Keratinocyte (primary cell): ENCODE results near the gene EHBP1. TPM values are rescaled to one million over a fixed set of nuclear protein-coding genes. Genes with fewer than 3 reads are reported as not detected.

Experiments used
- DNase-seq: peaks from one replicate; pipeline ENCODE4 v3.0.0-alpha.2; 2011; ENCODE audit warnings: low read depth, missing footprints, low spot score
- FAIRE-seq: peaks from 2 replicates; lab custom pipeline; 2011; peaks lifted over from hg19 to GRCh38; lab: Jason Lieb, UNC
- H2AFZ ChIP-seq: 2 replicates; pipeline ENCODE4 v1.6.0; 2012; ENCODE audit warnings: low read length, control low read depth, inconsistent platforms; ENCODE audit not compliant: control insufficient read depth
- H3K27ac ChIP-seq: 2 replicates; pipeline ENCODE4 v1.5.1; 2011; ENCODE audit warnings: low read length; ENCODE audit not compliant: control insufficient read depth, insufficient read depth
- H3K27me3 ChIP-seq: 3 replicates; pipeline ENCODE4 v1.6.0; 2011; ENCODE audit warnings: low read length; ENCODE audit not compliant: control insufficient read depth, insufficient read depth; ENCODE audit errors: extremely low read depth
- H3K36me3 ChIP-seq, 2 experiments: 2 replicates in 1 of 2; 3 replicates in 1 of 2; pipeline ENCODE4 v1.5.1; 2011; ENCODE audit warnings: low read length in 2 of 2, mild to moderate bottlenecking in 1 of 2; ENCODE audit not compliant: control insufficient read depth in 2 of 2, insufficient read depth in 2 of 2; ENCODE audit errors: extremely low read depth in 1 of 2
- H3K4me1 ChIP-seq: 3 replicates; pipeline ENCODE4 v1.5.1; 2011; ENCODE audit warnings: low read length; ENCODE audit not compliant: control insufficient read depth, insufficient read depth; ENCODE audit errors: extremely low read depth
- H3K4me2 ChIP-seq: 3 replicates; pipeline ENCODE4 v1.6.0; 2011; ENCODE audit warnings: low read depth, low read length; ENCODE audit not compliant: control insufficient read depth, insufficient read depth; ENCODE audit errors: extremely low read depth
- H3K4me3 ChIP-seq, 3 experiments: fragments of 200-600 bp in 1 of 3; sonication (generic) in 1 of 3; 2 replicates in 2 of 3; 3 replicates in 1 of 3; pipeline ENCODE4 v1.5.1; 2011 to 2016; ENCODE audit warnings: low read length in 3 of 3, mild to moderate bottlenecking in 3 of 3, control low read depth in 2 of 3, inconsistent platforms in 1 of 3, low read depth in 1 of 3, mixed read lengths in 1 of 3, mixed run types in 1 of 3, moderate library complexity in 1 of 3; ENCODE audit not compliant: control insufficient read depth in 2 of 3, insufficient read depth in 2 of 3; ENCODE audit errors: extremely low read depth in 1 of 3
- H3K79me2 ChIP-seq: 2 replicates; pipeline ENCODE4 v1.6.0; 2012; ENCODE audit warnings: low read length; ENCODE audit not compliant: control insufficient read depth, insufficient read depth
- H3K9ac ChIP-seq: 3 replicates; pipeline ENCODE4 v1.6.0; 2011; ENCODE audit warnings: low read length; ENCODE audit not compliant: control insufficient read depth, insufficient read depth; ENCODE audit errors: extremely low read depth
- H3K9me1 ChIP-seq: 3 replicates; pipeline ENCODE4 v1.6.0; 2011; ENCODE audit warnings: low read length; ENCODE audit not compliant: control insufficient read depth, insufficient read depth; ENCODE audit errors: extremely low read depth
- H3K9me3 ChIP-seq: 2 replicates; pipeline ENCODE4 v1.5.1; 2012; ENCODE audit warnings: low read depth, low read length; ENCODE audit not compliant: control insufficient read depth
- H4K20me1 ChIP-seq: 3 replicates; pipeline ENCODE4 v1.6.0; 2011; ENCODE audit warnings: low read length; ENCODE audit not compliant: control insufficient read depth, insufficient read depth; ENCODE audit errors: extremely low read depth
- EZH2 ChIP-seq: IDR thresholded peaks from one replicate; pipeline ENCODE4 v1.6.1; 2012; ENCODE audit warnings: inconsistent platforms, mild to moderate bottlenecking, low read length, moderate library complexity
- dilution Hi-C: fragments of 300-500 bp; cut with MboI; formaldehyde crosslinking; loops from one replicate; pipeline ENCODE4 v1.7.0; 2020; ENCODE audit warnings: low sequenced_read_pairs; ENCODE audit not compliant: extremely low pct_ligation_motif_present
- polyA plus RNA-seq, 5 experiments: library from polyadenylated mRNA; depleted of rRNA in 3 of 5; stranded (reverse) in 3 of 5; stranded (forward) in 1 of 5; unstranded in 1 of 5; fragments of >200 nt; gene quantifications; 1 replicate in 1 of 5; 2 replicates in 3 of 5; 3 replicates in 1 of 5; pipeline versions ENCODE4 v1.2.1 to v1.2.3, GENCODE V29; 2011 to 2012; ENCODE audit warnings: missing spikeins in 2 of 5, low read depth in 1 of 5, low replicate concordance in 1 of 5
- TF ChIP-seq, protein P1 (sequence below), 3 experiments: IDR thresholded peaks in 1 of 3; conservative IDR thresholded peaks in 1 of 3; optimal IDR thresholded peaks in 1 of 3; 2 replicates in 2 of 3; 3 replicates in 1 of 3; pipeline versions ENCODE3 to v1.5.1; 2011; ENCODE audit warnings: low read length in 3 of 3, mild to moderate bottlenecking in 3 of 3, moderate library complexity in 2 of 3, control low read depth in 1 of 3, inconsistent platforms in 1 of 3; ENCODE audit not compliant: insufficient read depth in 2 of 3; ENCODE audit errors: extremely low read depth in 1 of 3

EHBP1 gene
- polyA plus RNA-seq, 1 donor (not counting 4 experiments of a cell fraction or from before 2014, with no cell fraction given) = 59.0 TPM

DNA sequence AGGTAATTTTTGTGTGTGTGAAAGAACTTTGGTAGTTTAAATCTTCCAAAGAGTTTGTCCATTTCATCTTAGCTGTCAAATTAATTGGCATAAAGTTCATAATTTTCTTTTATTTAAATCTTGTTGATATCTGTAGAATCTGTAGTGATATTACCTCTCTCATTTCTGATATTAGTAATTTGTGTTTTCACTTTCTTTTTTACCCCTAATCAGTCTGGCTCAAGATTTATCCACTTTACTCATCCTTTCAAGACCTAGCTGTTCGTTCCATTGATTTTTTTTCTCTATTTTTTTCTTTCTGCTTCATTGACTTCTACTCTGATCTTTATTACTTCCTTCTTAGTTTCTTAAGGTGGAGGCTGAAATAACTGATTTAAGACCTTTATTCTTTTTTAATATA lies 202.6 kb downstream of the EHBP1 start:
- no peaks in the 10 kb centered on the region for H3K27me3 ChIP-seq
- no peaks in the 10 kb centered on the region for H3K9me3 ChIP-seq
- TF ChIP-seq, protein P1, sequence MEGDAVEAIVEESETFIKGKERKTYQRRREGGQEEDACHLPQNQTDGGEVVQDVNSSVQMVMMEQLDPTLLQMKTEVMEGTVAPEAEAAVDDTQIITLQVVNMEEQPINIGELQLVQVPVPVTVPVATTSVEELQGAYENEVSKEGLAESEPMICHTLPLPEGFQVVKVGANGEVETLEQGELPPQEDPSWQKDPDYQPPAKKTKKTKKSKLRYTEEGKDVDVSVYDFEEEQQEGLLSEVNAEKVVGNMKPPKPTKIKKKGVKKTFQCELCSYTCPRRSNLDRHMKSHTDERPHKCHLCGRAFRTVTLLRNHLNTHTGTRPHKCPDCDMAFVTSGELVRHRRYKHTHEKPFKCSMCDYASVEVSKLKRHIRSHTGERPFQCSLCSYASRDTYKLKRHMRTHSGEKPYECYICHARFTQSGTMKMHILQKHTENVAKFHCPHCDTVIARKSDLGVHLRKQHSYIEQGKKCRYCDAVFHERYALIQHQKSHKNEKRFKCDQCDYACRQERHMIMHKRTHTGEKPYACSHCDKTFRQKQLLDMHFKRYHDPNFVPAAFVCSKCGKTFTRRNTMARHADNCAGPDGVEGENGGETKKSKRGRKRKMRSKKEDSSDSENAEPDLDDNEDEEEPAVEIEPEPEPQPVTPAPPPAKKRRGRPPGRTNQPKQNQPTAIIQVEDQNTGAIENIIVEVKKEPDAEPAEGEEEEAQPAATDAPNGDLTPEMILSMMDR (optimal IDR thresholded peaks at IDR 0.05 in 1 of 3, IDR thresholded peaks at IDR 0.05 in 1 of 3, conservative IDR thresholded peaks at IDR 0.05 in 1 of 3; ENCODE audit: extremely low read depth in 1 of 3, insufficient read depth in 2 of 3, low read length in 3 of 3) = no peak
- no peak for TF ChIP-seq EZH2
- no peak overlapping the region for H3K27ac ChIP-seq
- no peak for FAIRE-seq
- no peaks in the 10 kb centered on the region for H3K4me1 ChIP-seq
- no peaks in the 10 kb centered on the region for H3K9me1 ChIP-seq
- no peaks in the 10 kb centered on the region for H4K20me1 ChIP-seq
- H3K36me3 ChIP-seq = peaks cover 2 to 4% of the 10 kb centered on the region in 2 experiments
- H3K9ac ChIP-seq = no peak overlapping the region
- no peak overlapping the region for H3K4me3 ChIP-seq
- DNase-seq = no peak
- H2AFZ ChIP-seq = no peak overlapping the region
- no peak overlapping the region for H3K4me2 ChIP-seq
- H3K79me2 ChIP-seq = peaks cover 2% of the 10 kb centered on the region
- dilution Hi-C loops = no loop called here

DNA sequence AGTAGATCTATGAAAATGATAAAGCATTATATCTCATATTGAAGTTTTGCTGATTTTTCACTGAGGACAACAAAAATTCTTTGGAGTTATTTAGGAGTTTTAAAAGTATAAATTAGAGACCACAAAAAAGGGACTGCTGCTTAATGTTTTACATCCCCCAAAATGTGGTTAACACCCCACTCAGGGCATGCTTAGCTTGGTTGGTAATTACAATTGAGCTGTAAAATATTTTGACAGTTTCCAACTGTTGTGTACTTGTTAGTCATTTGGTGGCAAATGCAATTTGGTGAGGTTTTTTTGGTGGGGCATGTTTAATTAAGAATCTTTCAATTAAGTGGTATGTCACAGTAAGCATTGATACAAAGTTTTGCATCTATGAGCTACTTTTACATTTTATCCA lies 207.8 kb downstream of the EHBP1 start:
- DNase-seq = no peak
- Histone ChIP-seq H3K4me1 (no peaks in the 10 kb centered on the region), H3K36me3 (no peaks in the 10 kb centered on the region), H3K27me3 (no peaks in the 10 kb centered on the region), H2AFZ (no peak overlapping the region), H3K9me1 (no peaks in the 10 kb centered on the region), H3K4me3 (no peak overlapping the region), H3K79me2 (no peaks in the 10 kb centered on the region), H3K9ac (no peak overlapping the region), H3K9me3 (no peaks in the 10 kb centered on the region), H3K4me2 (no peak overlapping the region), H4K20me1 (no peaks in the 10 kb centered on the region), H3K27ac (no peak overlapping the region)
- TF ChIP-seq EZH2 = no peak
- TF ChIP-seq, protein P1 (optimal IDR thresholded peaks at IDR 0.05 in 1 of 3, IDR thresholded peaks at IDR 0.05 in 1 of 3, conservative IDR thresholded peaks at IDR 0.05 in 1 of 3; ENCODE audit: extremely low read depth in 1 of 3, insufficient read depth in 2 of 3, low read length in 3 of 3) = no peak
- dilution Hi-C loops = no loop called here
- no peak for FAIRE-seq
